K562 (cell line): Measurements from ENCODE around the gene OARD1. TPM values are rescaled to one million over a fixed set of nuclear protein-coding genes. Genes with fewer than 3 reads are reported as not detected.

ENCODE experiments used
- ATAC-seq: fragments of 200-7000 bp; cut with Tn5 transposase; 3 replicates; pipeline ENCODE4 v1.9.1; 2020; ENCODE audit warnings: moderate library complexity
- BruUV-seq: library from RNA; stranded (reverse); fragments of 400-500 nt; replicated peaks from 2 replicates; lab custom pipeline; 2021; lab: Mats Ljungman, UMichigan
- CTCF ChIA-PET: fragments of 300-600 bp; formaldehyde crosslinking; extraction: SDS; loops from one replicate; lab custom pipeline; 2021; ENCODE audit warnings: low intra/inter-chr PET ratio; lab: Yijun Ruan, JAX
- POLR2A ChIA-PET: fragments of 300-600, 350-650 bp; sonication (Branson Sonifier 250); formaldehyde crosslinking; extraction: SDS; loops from one replicate; lab custom pipeline; 2021; ENCODE audit warnings: antibody characterized with exemption, inconsistent platforms; lab: Yijun Ruan, JAX
- DNase-seq, 4 experiments: peaks; one replicate each; pipeline versions ENCODE4 v3.0.0 to v3.0.0-alpha.2; 2011 to 2018; ENCODE audit warnings: low spot score in 3 of 4, mixed read lengths in 3 of 4; ENCODE audit errors: extremely low read depth in 1 of 4
- FAIRE-seq: peaks from 2 replicates; lab custom pipeline; 2011; peaks lifted over from hg19 to GRCh38; lab: Jason Lieb, UNC
- H2AFZ ChIP-seq: 2 replicates; pipeline ENCODE4 v1.6.0; 2011; ENCODE audit warnings: low read depth, low read length, control low read depth, inconsistent platforms
- H3K27ac ChIP-seq: fragments of 200-600 bp; 3 replicates; pipeline ENCODE4 v1.8.0; 2011; ENCODE audit warnings: low read depth, mild to moderate bottlenecking, control low read depth, inconsistent platforms, low read length, moderate library complexity, mixed read lengths; ENCODE audit errors: extremely low read depth
- H3K27me3 ChIP-seq, 2 experiments: fragments of 300-600 bp in 1 of 2; 2 replicates in 1 of 2; 3 replicates in 1 of 2; pipeline versions ENCODE4 v1.6.0 to v1.8.0; 2011; ENCODE audit warnings: inconsistent platforms in 2 of 2, low read length in 2 of 2, mild to moderate bottlenecking in 1 of 2, mixed read lengths in 1 of 2, moderate library complexity in 1 of 2; ENCODE audit not compliant: control insufficient read depth in 2 of 2, insufficient read depth in 2 of 2
- H3K36me3 ChIP-seq: fragments of 300-600 bp; 3 replicates; pipeline ENCODE4 v1.8.0; 2011; ENCODE audit warnings: mild to moderate bottlenecking, low read length, inconsistent platforms; ENCODE audit not compliant: control insufficient read depth, insufficient read depth
- H3K4me1 ChIP-seq, 2 experiments: fragments of 200-600 bp in 1 of 2; replicated peaks in 1 of 2; 2 replicates in 1 of 2; 3 replicates in 1 of 2; pipeline versions ENCODE4 v1.5.1 to v1.8.0; 2011; ENCODE audit warnings: inconsistent platforms in 2 of 2, low read length in 2 of 2, mild to moderate bottlenecking in 1 of 2, mixed read lengths in 1 of 2, moderate library complexity in 1 of 2; ENCODE audit not compliant: control insufficient read depth in 2 of 2, insufficient read depth in 2 of 2
- H3K4me2 ChIP-seq: 2 replicates; pipeline ENCODE4 v1.6.1; 2011; ENCODE audit warnings: low read length, control low read depth, inconsistent platforms, mixed read lengths; ENCODE audit not compliant: insufficient read depth
- H3K4me3 ChIP-seq: fragments of 200-600 bp; sonication (generic), shearing (Covaris generic); 2 replicates; pipeline ENCODE4 v1.5.1; 2016; ENCODE audit warnings: control low read depth, inconsistent platforms
- H3K79me2 ChIP-seq: fragments of 200-600 bp; 3 replicates; pipeline ENCODE4 v1.8.0; 2011; ENCODE audit warnings: low read length, inconsistent platforms; ENCODE audit not compliant: control insufficient read depth, insufficient read depth
- H3K9ac ChIP-seq, 2 experiments: 2 replicates each; pipeline versions ENCODE4 v1.6.0 to v1.6.1; 2011; ENCODE audit warnings: low read depth in 2 of 2, low read length in 2 of 2, control low read depth in 1 of 2, inconsistent platforms in 1 of 2, mild to moderate bottlenecking in 1 of 2, mixed read lengths in 1 of 2; ENCODE audit not compliant: insufficient read depth in 1 of 2
- H3K9me1 ChIP-seq: one replicate; pipeline ENCODE4 v1.6.0; 2011; ENCODE audit warnings: inconsistent platforms, mild to moderate bottlenecking, low read length, moderate library complexity; ENCODE audit not compliant: control insufficient read depth, insufficient read depth
- H3K9me3 ChIP-seq: replicated peaks from 2 replicates; pipeline ENCODE4 v1.5.1; 2011; ENCODE audit warnings: low read depth, low read length, inconsistent platforms; ENCODE audit not compliant: control insufficient read depth, insufficient read depth
- H4K20me1 ChIP-seq: replicated peaks from 2 replicates; pipeline ENCODE4 v1.6.1; 2011; ENCODE audit warnings: low read length, inconsistent platforms, mixed read lengths; ENCODE audit not compliant: control insufficient read depth, insufficient read depth
- GTF2A2 ChIP-seq: IDR thresholded peaks from 2 replicates; pipeline ENCODE4 v1.6.1; 2016; ENCODE audit warnings: mild to moderate bottlenecking, missing genetic modification characterization, missing compliant biosample characterization
- HDAC8 ChIP-seq: fragments of 450-650 bp; IDR thresholded peaks from 2 replicates; pipeline ENCODE4 v1.6.1; 2016; ENCODE audit warnings: mild to moderate bottlenecking, missing genetic modification characterization, moderate library complexity, missing compliant biosample characterization
- TCF7L2 ChIP-seq: fragments of 150-350 bp; IDR thresholded peaks from 2 replicates; pipeline ENCODE4 v1.6.1; 2016; ENCODE audit warnings: low read depth, mild to moderate bottlenecking, low read length, moderate library complexity
- WGBS: fragments of 100-300 bp; shearing (Covaris generic); methylation state at CpG from one replicate; pipeline ENCODE4 v1.1.6; 2016; ENCODE audit warnings: low coverage, mixed read lengths; ENCODE audit not compliant: insufficient coverage; ENCODE audit errors: missing lambda C conversion rate; 5-methylcytosine and 5-hydroxymethylcytosine counted together
- in situ Hi-C: fragments of 300-500 bp; cut with MboI; formaldehyde crosslinking; loops from 4 replicates; pipeline ENCODE4 v1.15.0; 2018; ENCODE audit warnings: inconsistent platforms, mixed read lengths
- intact Hi-C: fragments of 100-400 bp; cut with micrococcal nuclease; formaldehyde crosslinking; loops from 2 replicates; pipeline ENCODE4 v1.14.2; 2022
- polyA plus RNA-seq, 8 experiments: library from polyadenylated mRNA; depleted of rRNA in 4 of 8; stranded (reverse) in 5 of 8; unstranded in 3 of 8; fragments of >200 nt; fragmentation: Nextera tagmentation in 2 of 8; fragmentation: Illumina TruSeq in 1 of 8; extraction: Ambion mirVana in 2 of 8; extraction: Trizol in 1 of 8; gene quantifications; 2 replicates each; pipeline versions ENCODE4 v1.2.1 to v1.2.3, GENCODE V29; 2011 to 2014; ENCODE audit warnings: inconsistent platforms in 1 of 8, missing spikeins in 1 of 8
- total RNA-seq, 7 experiments: library from RNA; depleted of rRNA in 6 of 7; stranded (reverse); fragments of >200 nt in 6 of 7; fragmentation: Illumina TruSeq in 2 of 7; extraction: Trizol in 2 of 7; gene quantifications; 2 replicates each; pipeline versions ENCODE4 v1.2.1 to v1.2.3, GENCODE V29; 2011 to 2021; ENCODE audit warnings: low replicate concordance in 1 of 7
- TF ChIP-seq, protein P1 (sequence below): sonication (generic); formaldehyde crosslinking; IDR thresholded peaks from 2 replicates; pipeline ENCODE4 v1.8.0; 2023; ENCODE audit warnings: missing genetic modification reagents, mild to moderate bottlenecking, borderline replicate concordance
- TF ChIP-seq, protein P2 (sequence below): fragments of 250-450 bp; sonication (Bioruptor Pico); IDR thresholded peaks from 2 replicates; pipeline ENCODE4 v1.4.0; 2020; ENCODE audit warnings: borderline replicate concordance

OARD1 gene
- total and polyA plus RNA-seq, 9 of the 15 experiments (the other 6 are each of a cell fraction or from before 2014, with no cell fraction given), result 43.4 to 88.3 (median 61.1) TPM

DNA sequence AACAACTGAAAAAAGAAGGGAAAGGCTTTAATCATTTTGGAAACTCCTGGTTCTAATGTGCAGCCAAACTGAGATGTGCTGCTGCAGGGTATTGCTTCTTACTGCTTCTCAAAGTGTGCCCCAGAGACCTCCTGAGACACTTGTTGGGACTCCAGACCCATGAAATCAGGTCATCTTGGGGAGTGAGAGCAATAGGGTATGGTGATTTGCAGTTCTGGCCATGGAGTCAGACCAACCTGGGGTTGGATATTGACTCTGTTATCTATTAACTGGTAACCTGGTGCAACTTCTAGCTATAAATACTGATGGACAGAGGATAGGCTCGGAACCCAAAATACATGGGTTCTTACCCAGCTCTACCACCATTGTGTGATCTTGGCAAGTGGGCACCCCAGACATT lies 26.1 kb downstream of the OARD1 start:
- Histone ChIP-seq H3K27ac (no peak overlapping the region), H3K79me2 (no peaks in the 10 kb centered on the region), H2AFZ (no peak overlapping the region), H3K4me1 (peaks cover 0 to 4% of the 10 kb centered on the region in 2 experiments; a peak in 3 of 5 replicates), H3K27me3 (no peaks in the 10 kb centered on the region), H3K9me3 (no peaks in the 10 kb centered on the region), H3K9me1 (no peaks in the 10 kb centered on the region), H4K20me1 (no peaks in the 10 kb centered on the region; the same call in 1 of the 2 replicates), H3K4me2 (no peak overlapping the region), H3K9ac (no peak overlapping the region), H3K4me3 (no peak overlapping the region), H3K36me3 (no peaks in the 10 kb centered on the region)
- ATAC-seq (no peak), DNase-seq (no peak), FAIRE-seq (no peak)
- intact Hi-C loops (no loop called here), in situ Hi-C loops (loop anchor here (25.0 kb wide), 1 partner anchor 1684 kb away; no protein-coding TSS in a partner anchor)
- POLR2A ChIA-PET, result interaction anchor here (0.5 to 1.4 kb wide), 4 partner anchors 10 to 341 kb away, joined by 3 to 6 read pairs (median 4); no protein-coding TSS in a partner anchor
- WGBS, result 64% methylated on average over 1 of the region's 1 CpG
- BruUV-seq, result no TSS peak
- TF ChIP-seq, protein P1, sequence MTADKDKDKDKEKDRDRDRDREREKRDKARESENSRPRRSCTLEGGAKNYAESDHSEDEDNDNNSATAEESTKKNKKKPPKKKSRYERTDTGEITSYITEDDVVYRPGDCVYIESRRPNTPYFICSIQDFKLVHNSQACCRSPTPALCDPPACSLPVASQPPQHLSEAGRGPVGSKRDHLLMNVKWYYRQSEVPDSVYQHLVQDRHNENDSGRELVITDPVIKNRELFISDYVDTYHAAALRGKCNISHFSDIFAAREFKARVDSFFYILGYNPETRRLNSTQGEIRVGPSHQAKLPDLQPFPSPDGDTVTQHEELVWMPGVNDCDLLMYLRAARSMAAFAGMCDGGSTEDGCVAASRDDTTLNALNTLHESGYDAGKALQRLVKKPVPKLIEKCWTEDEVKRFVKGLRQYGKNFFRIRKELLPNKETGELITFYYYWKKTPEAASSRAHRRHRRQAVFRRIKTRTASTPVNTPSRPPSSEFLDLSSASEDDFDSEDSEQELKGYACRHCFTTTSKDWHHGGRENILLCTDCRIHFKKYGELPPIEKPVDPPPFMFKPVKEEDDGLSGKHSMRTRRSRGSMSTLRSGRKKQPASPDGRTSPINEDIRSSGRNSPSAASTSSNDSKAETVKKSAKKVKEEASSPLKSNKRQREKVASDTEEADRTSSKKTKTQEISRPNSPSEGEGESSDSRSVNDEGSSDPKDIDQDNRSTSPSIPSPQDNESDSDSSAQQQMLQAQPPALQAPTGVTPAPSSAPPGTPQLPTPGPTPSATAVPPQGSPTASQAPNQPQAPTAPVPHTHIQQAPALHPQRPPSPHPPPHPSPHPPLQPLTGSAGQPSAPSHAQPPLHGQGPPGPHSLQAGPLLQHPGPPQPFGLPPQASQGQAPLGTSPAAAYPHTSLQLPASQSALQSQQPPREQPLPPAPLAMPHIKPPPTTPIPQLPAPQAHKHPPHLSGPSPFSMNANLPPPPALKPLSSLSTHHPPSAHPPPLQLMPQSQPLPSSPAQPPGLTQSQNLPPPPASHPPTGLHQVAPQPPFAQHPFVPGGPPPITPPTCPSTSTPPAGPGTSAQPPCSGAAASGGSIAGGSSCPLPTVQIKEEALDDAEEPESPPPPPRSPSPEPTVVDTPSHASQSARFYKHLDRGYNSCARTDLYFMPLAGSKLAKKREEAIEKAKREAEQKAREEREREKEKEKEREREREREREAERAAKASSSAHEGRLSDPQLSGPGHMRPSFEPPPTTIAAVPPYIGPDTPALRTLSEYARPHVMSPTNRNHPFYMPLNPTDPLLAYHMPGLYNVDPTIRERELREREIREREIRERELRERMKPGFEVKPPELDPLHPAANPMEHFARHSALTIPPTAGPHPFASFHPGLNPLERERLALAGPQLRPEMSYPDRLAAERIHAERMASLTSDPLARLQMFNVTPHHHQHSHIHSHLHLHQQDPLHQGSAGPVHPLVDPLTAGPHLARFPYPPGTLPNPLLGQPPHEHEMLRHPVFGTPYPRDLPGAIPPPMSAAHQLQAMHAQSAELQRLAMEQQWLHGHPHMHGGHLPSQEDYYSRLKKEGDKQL, result no peak
- TF ChIP-seq HDAC8 (tag) (no peak), GTF2A2 (tag) (no peak), TCF7L2 (no peak)
- TF ChIP-seq, protein P2, sequence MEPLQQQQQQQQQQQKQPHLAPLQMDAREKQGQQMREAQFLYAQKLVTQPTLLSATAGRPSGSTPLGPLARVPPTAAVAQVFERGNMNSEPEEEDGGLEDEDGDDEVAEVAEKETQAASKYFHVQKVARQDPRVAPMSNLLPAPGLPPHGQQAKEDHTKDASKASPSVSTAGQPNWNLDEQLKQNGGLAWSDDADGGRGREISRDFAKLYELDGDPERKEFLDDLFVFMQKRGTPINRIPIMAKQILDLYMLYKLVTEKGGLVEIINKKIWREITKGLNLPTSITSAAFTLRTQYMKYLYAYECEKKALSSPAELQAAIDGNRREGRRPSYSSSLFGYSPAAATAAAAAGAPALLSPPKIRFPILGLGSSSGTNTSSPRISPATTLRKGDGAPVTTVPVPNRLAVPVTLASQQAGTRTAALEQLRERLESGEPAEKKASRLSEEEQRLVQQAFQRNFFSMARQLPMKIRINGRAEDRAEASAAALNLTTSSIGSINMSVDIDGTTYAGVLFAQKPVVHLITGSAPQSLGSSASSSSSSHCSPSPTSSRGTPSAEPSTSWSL (CRISPR knock-in tag), result no peak
- CTCF ChIA-PET, result no interaction called here
